ENCODE measurements around the gene NDUFB6.

DNA sequence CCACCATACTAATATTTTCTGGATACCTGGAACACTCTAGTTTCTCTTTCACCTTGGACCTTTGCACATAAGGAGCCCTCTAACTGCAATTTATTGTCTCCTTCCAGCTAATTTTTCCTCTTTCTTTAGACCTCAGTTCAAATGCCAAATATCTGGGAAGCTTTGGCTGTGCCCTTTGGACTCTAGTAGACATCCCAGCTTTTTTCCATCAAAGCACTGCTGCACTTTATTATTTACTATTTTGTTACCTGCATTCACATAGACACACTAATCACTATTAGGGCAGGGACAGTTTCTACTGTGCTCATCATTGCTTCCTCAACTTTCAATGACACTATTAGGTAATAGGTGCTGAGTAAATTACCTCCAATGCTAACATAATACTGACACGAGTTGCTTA lies 49.0 kb downstream of the NDUFB6 start:
- no peak for TF ChIP-seq ATF7 (IDR thresholded peaks at IDR 0.05)
- TF ChIP-seq ETV1 (tag; conservative IDR thresholded peaks at IDR 0.05; ENCODE audit: low read depth): no peak
- no peak for TF ChIP-seq NONO (IDR thresholded peaks at IDR 0.05; ENCODE audit: low read depth in 2 of 2, low read length in 1 of 2)
- TF ChIP-seq, protein P1, sequence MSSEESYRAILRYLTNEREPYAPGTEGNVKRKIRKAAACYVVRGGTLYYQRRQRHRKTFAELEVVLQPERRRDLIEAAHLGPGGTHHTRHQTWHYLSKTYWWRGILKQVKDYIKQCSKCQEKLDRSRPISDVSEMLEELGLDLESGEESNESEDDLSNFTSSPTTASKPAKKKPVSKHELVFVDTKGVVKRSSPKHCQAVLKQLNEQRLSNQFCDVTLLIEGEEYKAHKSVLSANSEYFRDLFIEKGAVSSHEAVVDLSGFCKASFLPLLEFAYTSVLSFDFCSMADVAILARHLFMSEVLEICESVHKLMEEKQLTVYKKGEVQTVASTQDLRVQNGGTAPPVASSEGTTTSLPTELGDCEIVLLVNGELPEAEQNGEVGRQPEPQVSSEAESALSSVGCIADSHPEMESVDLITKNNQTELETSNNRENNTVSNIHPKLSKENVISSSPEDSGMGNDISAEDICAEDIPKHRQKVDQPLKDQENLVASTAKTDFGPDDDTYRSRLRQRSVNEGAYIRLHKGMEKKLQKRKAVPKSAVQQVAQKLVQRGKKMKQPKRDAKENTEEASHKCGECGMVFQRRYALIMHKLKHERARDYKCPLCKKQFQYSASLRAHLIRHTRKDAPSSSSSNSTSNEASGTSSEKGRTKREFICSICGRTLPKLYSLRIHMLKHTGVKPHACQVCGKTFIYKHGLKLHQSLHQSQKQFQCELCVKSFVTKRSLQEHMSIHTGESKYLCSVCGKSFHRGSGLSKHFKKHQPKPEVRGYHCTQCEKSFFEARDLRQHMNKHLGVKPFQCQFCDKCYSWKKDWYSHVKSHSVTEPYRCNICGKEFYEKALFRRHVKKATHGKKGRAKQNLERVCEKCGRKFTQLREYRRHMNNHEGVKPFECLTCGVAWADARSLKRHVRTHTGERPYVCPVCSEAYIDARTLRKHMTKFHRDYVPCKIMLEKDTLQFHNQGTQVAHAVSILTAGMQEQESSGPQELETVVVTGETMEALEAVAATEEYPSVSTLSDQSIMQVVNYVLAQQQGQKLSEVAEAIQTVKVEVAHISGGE (CRISPR knock-in tag; IDR thresholded peaks at IDR 0.05): no peak
- TF ChIP-seq, protein P2, sequence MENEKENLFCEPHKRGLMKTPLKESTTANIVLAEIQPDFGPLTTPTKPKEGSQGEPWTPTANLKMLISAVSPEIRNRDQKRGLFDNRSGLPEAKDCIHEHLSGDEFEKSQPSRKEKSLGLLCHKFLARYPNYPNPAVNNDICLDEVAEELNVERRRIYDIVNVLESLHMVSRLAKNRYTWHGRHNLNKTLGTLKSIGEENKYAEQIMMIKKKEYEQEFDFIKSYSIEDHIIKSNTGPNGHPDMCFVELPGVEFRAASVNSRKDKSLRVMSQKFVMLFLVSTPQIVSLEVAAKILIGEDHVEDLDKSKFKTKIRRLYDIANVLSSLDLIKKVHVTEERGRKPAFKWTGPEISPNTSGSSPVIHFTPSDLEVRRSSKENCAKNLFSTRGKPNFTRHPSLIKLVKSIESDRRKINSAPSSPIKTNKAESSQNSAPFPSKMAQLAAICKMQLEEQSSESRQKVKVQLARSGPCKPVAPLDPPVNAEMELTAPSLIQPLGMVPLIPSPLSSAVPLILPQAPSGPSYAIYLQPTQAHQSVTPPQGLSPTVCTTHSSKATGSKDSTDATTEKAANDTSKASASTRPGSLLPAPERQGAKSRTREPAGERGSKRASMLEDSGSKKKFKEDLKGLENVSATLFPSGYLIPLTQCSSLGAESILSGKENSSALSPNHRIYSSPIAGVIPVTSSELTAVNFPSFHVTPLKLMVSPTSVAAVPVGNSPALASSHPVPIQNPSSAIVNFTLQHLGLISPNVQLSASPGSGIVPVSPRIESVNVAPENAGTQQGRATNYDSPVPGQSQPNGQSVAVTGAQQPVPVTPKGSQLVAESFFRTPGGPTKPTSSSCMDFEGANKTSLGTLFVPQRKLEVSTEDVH (IDR thresholded peaks at IDR 0.05; ENCODE audit: low read depth, partially characterized antibody): no peak
- TF ChIP-seq HBP1 (CRISPR knock-in tag; IDR thresholded peaks at IDR 0.05): no peak
